HG02870 (cell line): ENCODE measurements around the gene CCT2.
"Not testable (repeated sequence)": the region's sequence is repeated elsewhere in the genome, so short reads cannot be mapped to it uniquely, and the experiment has no call there.

Source experiments
- ATAC-seq: cut with Tn5 transposase; IDR thresholded peaks from one replicate; pipeline ENCODE4 v1.9.1; 2021; ENCODE audit warnings: mild to moderate bottlenecking, moderate library complexity; ENCODE audit not compliant: unreplicated experiment

CCT2 gene

GRCh38 chr12:69588527-69588926 is 3.3 kb downstream of the CCT2 start:
- ATAC-seq, result no peak

GRCh38 chr12:69589082-69589481 is 3.8 kb downstream of the CCT2 start:
- no peak for ATAC-seq

GRCh38 chr12:69595689-69596088 is 10.4 kb downstream of the CCT2 start:
- no peak for ATAC-seq

GRCh38 chr12:69598174-69598753 is 13.0 kb downstream of the CCT2 start:
- ATAC-seq, result no peak

DNA sequence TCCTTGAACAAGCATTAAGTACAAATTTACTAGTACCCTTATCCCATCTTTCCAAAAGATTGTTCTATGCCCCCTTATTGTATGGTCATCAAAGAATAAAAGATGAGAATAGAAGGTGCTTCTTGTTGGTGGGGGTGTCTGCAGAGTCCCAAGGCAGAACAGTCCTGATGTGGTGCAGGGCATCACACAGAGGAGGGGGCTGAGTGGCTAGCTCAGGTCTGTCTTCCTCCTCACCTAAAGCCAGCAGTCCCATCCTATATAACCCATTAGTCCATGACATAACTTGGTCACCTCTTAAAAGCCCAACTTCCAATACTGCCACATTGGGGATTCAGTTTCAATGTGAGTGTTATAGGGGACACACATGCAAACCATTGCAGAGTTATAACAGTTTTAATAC is 15.5 kb downstream of the CCT2 start:
- no peak for ATAC-seq

DNA sequence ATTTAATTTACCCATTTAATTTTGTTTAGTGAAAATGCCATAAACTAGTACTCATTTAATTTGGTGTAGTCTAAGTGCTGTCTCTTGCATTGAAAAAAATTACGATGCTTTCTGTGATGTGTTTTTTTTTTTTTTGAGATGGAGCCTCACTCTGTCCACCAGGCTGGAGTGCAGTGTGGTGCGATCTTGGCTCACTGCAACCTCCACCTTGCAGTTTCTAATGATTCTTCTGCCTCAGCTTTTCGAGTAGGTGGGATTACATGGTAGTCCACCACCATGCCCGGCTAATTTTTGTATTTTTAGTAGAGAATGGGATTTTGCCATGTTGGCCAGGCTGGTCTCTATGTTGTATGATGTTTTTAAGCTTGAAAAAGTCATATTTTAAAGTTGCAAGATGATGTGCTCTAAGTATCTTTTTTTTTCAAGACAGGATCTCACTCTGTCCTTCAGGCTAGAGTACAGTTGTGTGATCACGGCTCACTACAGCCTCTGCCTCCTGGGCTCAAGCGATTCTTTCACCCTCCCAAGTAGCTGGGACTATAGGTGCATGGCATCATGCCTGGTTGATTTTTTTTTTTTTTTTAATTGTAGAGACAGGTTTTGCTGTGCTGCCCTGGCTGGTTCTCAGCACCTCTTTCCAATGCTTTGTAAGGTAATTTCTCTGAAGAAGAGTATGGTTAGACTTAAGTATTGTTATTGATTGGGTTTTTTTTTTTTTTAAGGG is 16.9 kb downstream of the CCT2 start:
- no peak for ATAC-seq

GRCh38 chr12:69602954-69603353 is 17.7 kb downstream of the CCT2 start:
- no peak for ATAC-seq

DNA sequence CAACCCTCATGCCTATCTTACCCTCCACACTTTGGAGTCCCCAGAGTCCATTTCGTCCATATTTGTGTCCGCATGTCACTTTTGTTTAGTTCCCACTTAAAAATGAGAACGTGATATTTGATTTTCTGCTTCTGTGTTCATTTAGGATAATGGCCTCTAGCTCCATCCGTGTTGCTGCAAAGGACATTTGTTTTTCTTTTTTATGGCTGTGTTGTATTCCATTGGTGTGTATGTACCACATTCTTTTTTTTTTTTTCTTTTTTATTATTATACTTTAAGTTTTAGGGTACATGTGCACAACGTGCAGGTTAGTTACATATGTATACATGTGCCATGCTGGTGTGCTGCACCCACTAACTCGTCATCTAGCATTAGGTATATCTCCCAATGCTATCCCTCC is 18.3 kb downstream of the CCT2 start:
- not testable (repeated sequence) for ATAC-seq

DNA sequence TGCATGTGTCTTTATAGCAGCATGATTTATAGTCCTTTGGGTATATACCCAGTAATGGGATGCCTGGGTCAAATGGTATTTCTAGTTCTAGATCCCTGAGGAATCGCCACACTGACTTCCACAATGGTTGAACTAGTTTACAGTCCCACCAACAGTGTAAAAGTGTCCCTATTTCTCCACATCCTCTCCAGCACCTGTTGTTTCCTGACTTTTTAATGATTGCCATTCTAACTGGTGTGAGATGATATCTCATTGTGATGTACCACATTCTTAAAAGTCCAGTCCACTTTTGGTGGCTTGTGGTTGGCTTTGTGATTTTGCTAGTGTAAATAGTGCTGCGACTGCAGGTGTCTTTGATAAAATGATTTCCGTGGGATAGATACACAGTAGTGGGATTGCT is 19.0 kb downstream of the CCT2 start:
- not testable (repeated sequence) for ATAC-seq

DNA sequence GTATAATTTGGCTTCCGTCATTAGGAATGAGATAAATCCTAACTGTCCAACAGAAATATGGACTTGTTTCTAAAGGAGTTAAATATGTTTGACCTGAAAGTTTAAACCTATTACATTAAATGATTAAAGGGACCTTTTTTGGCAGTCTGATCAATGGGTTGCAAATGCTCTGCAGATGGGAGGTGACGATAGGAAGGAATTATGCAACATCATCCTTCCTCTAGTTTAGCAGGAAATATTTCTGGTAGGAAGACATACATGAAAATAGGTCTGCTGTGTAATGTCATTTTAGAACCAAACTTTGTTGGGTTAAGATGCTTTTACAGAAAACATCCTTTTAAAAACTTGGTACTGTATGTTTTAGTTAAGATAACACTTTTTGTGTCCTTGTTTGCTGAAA is 22.9 kb downstream of the CCT2 start:
- no peak for ATAC-seq

DNA sequence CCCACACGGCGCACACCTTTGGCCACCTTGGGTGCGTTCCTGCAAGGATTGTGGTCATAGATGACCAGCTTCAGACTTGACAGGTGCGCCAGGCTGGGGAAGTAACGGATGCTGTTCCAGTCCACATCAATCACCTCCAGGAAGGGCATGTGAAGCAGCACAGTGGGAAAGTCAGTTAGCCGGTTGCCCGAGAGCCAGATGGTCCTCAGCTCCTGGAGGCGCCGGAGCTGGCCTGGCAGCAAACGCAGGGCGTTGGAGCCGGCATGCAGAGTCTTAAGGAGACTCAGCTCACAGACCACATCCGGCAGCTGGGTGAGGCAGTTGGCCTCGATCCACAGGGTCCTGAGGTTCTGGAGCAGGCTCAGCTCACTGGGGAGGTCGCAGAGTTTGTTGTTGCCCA is 24.9 kb downstream of the CCT2 start:
- no peak for ATAC-seq

GRCh38 chr12:69610729-69611128 is 25.5 kb downstream of the CCT2 start, which contains the start of gene LRRC10:
LRRC10 (minus strand) TSS chr12:69610907; CDS start chr12:69610838, 69 bp downstream.
- ATAC-seq, result no peak

DNA sequence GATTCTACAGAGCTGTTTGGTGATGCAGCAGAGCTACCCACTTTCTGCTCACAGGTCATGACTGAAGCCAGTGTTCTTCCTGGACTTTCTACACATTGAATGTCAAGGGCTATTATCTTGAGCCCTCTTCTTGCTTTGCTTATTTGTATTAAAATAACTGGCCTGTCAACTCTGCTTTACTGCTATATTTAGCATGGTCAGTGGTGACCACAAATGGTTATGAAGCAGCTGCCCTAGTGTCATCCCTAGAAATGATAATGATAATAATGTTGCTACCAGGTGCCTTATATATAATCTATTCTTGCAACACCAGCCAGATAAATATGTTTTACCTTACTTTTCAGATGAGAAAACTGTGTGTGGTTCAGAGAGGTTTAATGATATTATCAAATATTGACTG is 28.1 kb downstream of the CCT2 start:
- ATAC-seq, result no peak

GRCh38 chr12:69616025-69616424 is 30.8 kb downstream of the CCT2 start:
- no peak for ATAC-seq

DNA sequence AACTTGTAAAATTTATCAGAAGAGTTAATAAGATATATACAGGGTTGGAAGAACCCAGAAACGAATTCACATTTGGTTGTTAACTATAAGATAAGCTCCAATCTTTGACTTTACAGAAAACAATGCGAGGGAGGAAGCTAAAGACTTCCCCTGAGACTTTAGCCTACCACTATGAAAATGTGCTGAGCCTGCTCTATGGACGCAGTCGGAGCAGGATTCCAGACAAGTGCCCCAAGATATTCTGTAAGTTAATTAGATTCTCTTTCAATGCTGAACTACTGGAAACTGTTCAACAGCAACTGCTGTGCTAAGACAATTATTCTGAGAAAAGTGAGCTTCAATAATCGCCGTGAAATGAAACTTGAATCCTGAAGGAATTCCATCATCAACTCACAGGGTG is 33.8 kb downstream of the CCT2 start:
- no peak for ATAC-seq

- ATAC-seq, result no peak
Measured at GRCh38 chr12:69620077-69620476, 34.8 kb downstream of the CCT2 start.

DNA sequence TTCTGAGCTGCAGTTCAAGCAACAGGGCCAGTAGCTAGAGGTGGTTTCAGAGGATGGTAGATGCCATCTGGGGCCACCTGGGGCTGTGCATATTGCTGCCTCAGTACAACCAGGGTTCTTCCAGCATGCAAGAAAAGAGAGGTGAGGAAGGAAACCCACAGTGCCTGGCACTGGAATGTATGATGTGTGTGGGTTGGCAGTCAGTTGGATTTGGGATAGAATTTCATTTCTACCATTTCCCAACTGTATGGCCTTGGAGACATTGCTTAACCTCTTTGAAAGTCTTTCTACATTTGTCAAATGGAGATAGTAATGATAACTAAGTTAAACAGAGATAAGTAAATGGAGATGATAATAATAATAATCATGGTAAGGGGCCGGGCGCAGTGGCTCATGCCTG is 35.7 kb downstream of the CCT2 start:
- ATAC-seq, result no peak

- ATAC-seq, result no peak
Measured at GRCh38 chr12:69621551-69621950, 36.3 kb downstream of the CCT2 start.

DNA sequence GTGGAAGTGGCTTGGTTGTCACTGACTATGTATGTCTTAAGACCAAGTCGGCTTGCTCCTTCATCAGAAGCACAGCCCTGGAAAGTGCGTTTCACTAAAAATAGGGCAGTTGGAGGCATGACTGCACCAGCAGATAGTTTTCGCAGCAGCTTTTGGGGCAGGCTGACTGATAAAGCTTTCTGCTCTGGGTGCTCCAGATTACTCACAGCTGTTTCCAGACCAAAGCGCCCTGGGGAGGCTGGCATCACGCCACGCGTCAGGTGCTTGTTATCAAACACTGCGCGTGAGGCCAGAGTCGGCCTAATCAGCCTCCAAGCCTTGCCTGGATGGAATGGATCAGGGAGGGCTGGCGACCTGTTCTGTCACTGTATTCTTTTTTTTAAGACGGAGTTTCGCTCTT is 38.7 kb downstream of the CCT2 start:
- ATAC-seq, result no peak

DNA sequence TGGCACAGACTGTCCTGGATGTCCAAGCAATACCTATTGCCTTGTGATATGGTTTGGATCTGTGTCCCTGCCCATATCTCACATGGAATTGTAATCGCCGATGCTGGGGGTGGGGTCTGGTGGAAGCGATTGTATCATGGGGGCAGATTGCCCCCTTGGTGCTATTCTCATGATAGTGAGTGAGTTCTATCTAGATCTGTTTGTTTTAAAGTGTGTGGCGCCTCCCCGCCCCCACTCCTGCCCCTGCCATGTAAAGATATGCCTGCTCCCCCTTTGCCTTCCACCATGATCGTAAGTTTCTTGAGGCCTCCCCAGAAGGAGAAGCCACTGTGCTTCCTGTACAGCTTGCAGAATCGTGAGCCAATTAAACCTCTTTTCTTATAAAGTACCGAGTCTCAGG is 42.2 kb downstream of the CCT2 start:
- no peak for ATAC-seq

- ATAC-seq, result no peak
Measured at GRCh38 chr12:69630191-69630590, 44.9 kb downstream of the CCT2 start.

DNA sequence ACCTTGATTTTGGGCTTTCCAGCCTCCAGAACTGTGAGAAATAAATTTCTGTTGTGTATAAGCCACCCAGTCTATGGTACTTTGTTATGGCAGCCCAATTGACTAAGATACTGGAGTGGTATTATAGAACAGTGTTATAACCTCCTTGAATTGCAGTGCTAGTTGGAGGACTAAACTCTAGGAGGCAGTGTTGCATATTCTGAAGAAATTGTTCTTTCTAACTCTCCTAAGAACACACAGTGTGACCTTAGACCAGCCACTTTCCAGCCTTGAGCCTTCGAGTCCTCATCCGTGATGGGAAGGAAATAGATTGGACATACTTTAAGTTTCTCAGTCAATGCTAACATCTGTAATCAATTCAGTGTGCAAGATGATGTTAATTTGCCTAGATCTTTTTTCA is 47.8 kb downstream of the CCT2 start:
- ATAC-seq, result no peak
